Stimulated activated CD4-positive, alpha-beta T cell treated with anti-CD3 and anti-CD28 coated beads, Interleukin-12 subunit alpha, Interleukin-12 subunit beta, amount 100 ng/mL, for 48 hours (primary cell): Measurements from ENCODE around the gene PET100.

ENCODE experiments used
- DNase-seq, 3 donors: peaks; one replicate each; pipeline ENCODE4 v3.0.0-alpha.2; 2020; ENCODE audit warnings: low read depth in 2 of 3, low spot score in 1 of 3

Gene PET100, protein sequence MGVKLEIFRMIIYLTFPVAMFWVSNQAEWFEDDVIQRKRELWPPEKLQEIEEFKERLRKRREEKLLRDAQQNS

GRCh38 chr19:7629347-7630054 lies at the start of gene PET100, which contains the start of gene XAB2:
Gene PET100 (plus strand): TSS chr19:7629793. CDS start chr19:7629834, 41 bp downstream.
Gene XAB2 (minus strand): TSS chr19:7629545. CDS start chr19:7629527, 18 bp downstream.
- peak; percentile 91 to 96 (median 93) for DNase-seq

- no peak for DNase-seq
Measured at GRCh38 chr19:7582446-7582845, 47.1 kb upstream of the PET100 start.

DNA sequence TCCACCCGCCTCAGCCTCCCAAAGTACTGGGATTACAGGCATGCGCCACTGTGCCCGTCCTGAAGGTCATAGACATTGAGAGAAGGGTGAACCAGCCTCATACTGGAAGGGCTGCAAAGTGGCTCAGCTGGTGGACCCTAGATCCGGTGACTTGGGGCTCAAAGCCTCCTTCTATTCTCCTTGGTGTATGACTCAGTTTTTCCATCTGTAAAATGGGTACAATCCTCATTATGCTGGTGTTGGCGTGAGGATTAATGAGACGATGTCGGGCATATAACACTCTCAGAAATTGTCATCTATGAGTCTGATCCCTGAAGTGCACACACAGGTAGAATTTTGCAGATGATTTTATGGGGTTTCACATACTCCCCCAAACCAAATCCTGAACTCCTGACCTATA lies 39.8 kb upstream of the PET100 start:
- DNase-seq: no peak

DNA sequence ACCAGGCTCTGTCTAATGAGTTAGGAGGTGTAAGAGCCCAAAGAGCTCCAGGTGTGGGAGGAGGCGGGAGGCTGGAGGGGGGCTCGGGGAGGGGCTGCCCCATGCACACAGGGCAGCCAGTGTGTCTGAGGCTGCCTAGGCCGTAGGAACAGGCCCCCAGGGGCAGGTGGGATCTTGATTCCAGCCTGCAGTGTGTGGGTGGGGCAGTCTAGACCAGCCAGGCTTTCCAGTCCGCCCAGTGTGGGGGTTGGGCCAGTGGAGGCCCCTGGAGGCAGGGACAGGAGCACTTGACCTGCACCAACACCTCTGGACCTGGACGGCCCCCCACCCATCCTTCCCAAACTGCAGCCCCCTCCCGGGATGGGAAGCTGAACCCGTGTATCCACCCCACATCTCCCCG lies 39.3 kb upstream of the PET100 start:
- no peak for DNase-seq

GRCh38 chr19:7595466-7596133 lies 34.0 kb upstream of the PET100 start, which contains the start of gene CAMSAP3:
Gene CAMSAP3 (plus strand): TSS chr19:7595863. CDS start chr19:7596003, 140 bp downstream.
- peak in 2 of 3 donors; percentile 23 to 30 for DNase-seq

- DNase-seq: no peak
Measured at GRCh38 chr19:7596211-7596937, 33.2 kb upstream of the PET100 start.

- no peak for DNase-seq
Measured at GRCh38 chr19:7597689-7598088, 31.9 kb upstream of the PET100 start.

GRCh38 chr19:7598180-7598579 lies 31.4 kb upstream of the PET100 start:
- no peak for DNase-seq

- no peak for DNase-seq
Measured at GRCh38 chr19:7600721-7601120, 28.9 kb upstream of the PET100 start.

DNA sequence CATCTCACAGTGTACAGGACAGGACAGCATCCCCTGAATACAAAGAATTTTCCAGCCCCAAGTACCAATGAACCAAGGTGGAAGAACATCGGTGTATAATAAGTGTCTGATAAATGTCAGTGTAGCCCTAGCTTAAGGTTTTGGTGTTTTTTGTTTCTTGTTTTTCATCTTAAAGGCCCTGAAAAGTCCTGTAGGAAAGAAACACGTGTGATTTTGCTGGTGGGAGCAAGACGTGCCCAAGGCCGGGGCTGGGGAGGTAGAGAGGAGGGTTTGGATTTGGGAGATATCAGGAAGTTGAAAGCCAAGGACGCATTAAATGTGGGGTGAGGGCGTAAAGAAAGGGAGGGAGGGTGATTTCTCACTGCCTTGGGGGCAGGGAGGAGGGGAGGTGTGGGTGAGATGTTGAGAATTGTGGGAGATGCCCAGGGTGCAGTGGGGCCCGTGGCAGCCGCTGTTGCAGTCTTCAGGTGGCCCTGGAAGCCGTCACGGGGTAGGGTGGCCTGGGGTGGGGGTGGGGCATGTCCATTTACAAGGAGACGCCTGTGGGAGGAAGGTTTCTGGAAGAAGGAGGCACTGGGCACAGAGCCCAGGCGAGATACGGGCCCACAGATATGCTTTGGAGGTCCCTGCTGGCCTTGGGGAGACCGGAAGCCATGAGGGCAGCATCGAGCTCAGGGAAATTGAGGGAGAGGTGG lies 27.2 kb upstream of the PET100 start:
- DNase-seq: no peak

GRCh38 chr19:7602935-7603497 lies 26.6 kb upstream of the PET100 start:
- no peak for DNase-seq

- no peak for DNase-seq
Measured at GRCh38 chr19:7603919-7604318, 25.7 kb upstream of the PET100 start.

- peak; percentile 33 to 44 (median 33) for DNase-seq
Measured at GRCh38 chr19:7605490-7606222, 23.9 kb upstream of the PET100 start.

- DNase-seq: no peak
Measured at GRCh38 chr19:7606289-7606688, 23.3 kb upstream of the PET100 start.

GRCh38 chr19:7607212-7607873 lies 22.2 kb upstream of the PET100 start:
- no peak for DNase-seq

- no peak for DNase-seq
Measured at GRCh38 chr19:7607874-7608560, 21.6 kb upstream of the PET100 start.

DNA sequence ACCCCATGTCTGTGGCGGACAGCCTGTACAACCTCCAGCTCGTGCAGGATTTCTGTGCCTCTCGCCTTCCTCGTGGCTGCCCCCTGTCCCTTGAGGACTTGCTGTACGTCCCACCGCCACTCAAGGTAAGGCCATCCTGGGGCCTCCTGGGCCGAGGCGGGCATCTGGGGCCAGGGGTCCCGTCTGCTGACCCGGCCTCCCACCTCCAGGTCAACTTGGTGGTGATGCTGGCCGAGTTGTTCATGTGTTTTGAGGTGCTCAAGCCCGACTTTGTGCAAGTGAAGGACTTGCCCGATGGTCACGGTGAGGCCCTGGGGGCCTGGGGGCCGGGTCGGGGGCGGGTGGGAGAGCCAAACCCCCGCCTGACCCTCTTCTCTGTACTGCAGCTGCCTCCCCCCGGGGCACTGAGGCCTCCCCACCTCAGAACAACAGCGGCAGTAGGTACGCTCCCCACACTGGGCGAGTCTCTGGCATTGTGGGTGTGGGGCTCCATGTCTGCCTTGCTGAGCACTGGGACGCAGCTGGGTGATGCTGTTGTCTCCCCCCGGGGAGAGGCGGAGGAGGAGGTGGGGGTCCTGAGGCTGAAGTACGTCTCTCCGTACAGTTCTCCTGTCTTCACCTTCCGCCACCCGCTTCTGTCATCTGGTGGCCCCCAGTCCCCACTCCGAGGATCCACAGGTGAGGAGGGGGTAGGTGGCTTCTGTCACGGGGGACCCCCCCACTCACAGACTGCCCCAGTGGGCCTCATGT lies 18.9 kb upstream of the PET100 start:
- DNase-seq: no peak
